Esophagus squamous epithelium (tissue), 5 donors: ENCODE measurements around the gene ITPRIPL2. TPM values are rescaled to one million over a fixed set of nuclear protein-coding genes. Genes with fewer than 3 reads are reported as not detected.

Experiments
- DNase-seq: peaks from one replicate; lab custom pipeline; 2025; lab: John Stamatoyannopoulos, UW
- H3K27ac ChIP-seq, 4 donors: fragments of 200-600 bp; sonication (generic); one replicate each; pipeline ENCODE4 v1.5.1; 2016 to 2019; ENCODE audit warnings: mild to moderate bottlenecking in 1 of 4
- H3K27me3 ChIP-seq, 4 donors: fragments of 200-600 bp; sonication (generic); 1 replicate in 3 of 4; 2 replicates in 1 of 4; pipeline versions ENCODE4 v1.5.1 to v1.6.0; 2017 to 2021; ENCODE audit warnings: antibody characterized with exemption in 1 of 4
- H3K36me3 ChIP-seq, 3 donors: fragments of 200-600 bp; sonication (generic); one replicate each; pipeline ENCODE4 v1.5.1; 2016 to 2019
- H3K4me1 ChIP-seq, 3 donors: fragments of 200-600 bp; sonication (generic); one replicate each; pipeline ENCODE4 v1.5.1; 2017 to 2019
- H3K4me3 ChIP-seq, 4 donors: fragments of 200-600 bp; sonication (generic); 1 replicate in 3 of 4; 2 replicates in 1 of 4; pipeline ENCODE4 v1.5.1; 2016 to 2019; ENCODE audit warnings: mild to moderate bottlenecking in 2 of 4, moderate library complexity in 1 of 4
- H3K9me3 ChIP-seq, 3 donors: fragments of 200-600 bp; sonication (generic); one replicate each; pipeline ENCODE4 v1.5.1; 2016 to 2019
- POLR2A ChIP-seq, 4 donors: fragments of 450-650 bp; IDR thresholded peaks; one replicate each; pipeline ENCODE4 v1.6.1; 2017; ENCODE audit warnings: antibody characterized with exemption in 4 of 4, mild to moderate bottlenecking in 4 of 4, moderate library complexity in 3 of 4
- WGBS, 2 donors: methylation state at CpG; one replicate each; pipeline ENCODE4 v1.1.5; 2018; 5-methylcytosine and 5-hydroxymethylcytosine counted together
- intact Hi-C: fragments of 100-400 bp; cut with DNase I; formaldehyde crosslinking; loops from one replicate; pipeline ENCODE4 v1.15.0; 2022
- total RNA-seq, 4 donors: library from RNA; depleted of rRNA; stranded (reverse); fragments of >200 nt; gene quantifications; one replicate each; pipeline ENCODE4 v1.1.0, GENCODE V29; 2016
- TF ChIP-seq, protein P1 (sequence below), 6 experiments: fragments of 450-650 bp in 4 of 6; fragments of 200-600 bp in 2 of 6; sonication (generic) in 2 of 6; IDR thresholded peaks; one replicate each; pipeline ENCODE4 v1.5.1; 2016 to 2019; ENCODE audit warnings: antibody characterized with exemption in 6 of 6, mild to moderate bottlenecking in 4 of 6, moderate library complexity in 4 of 6
- donor health status: DM: yes; HTN: yes; CAD: no.

The ITPRIPL2 gene
- total RNA-seq, 4 donors from 2014 or later: 18.3 to 78.6 (median 42.4) TPM

DNA sequence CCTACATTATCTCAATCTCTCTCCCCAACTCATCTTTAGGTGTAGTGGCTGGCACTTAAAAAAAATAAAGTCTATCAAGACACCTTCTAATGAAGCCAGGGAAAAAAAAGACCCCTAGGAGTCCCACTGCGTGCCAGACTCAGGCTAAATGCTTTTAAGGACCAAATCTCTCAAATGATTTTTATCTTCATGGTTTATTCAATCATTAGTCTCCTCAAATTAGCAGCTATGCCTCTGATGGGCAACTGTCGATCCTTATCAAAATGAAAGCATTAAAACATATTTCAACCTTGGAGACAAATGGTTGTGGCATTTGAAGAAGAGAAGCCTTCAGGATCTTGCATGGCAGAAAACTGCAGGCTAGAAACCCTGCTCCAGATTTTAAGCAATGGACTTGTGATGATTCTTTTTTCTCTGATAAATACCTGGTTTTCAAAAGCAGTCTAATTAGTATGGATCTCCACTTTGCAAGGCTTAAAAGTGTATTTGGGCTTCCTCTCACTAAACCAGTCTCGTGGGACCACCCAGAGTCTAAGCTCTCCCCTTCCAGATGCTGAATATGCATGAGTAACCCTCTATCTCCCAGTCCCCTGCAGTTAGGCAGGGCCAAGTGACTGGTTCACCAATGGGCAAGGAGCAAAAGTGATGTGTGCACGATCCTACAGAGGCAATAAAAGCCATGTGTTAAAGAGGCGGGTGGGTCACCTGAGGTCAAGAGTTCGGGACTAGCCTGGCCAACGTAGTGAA, 14.9 kb downstream of the ITPRIPL2 start:
- TF ChIP-seq, protein P1, sequence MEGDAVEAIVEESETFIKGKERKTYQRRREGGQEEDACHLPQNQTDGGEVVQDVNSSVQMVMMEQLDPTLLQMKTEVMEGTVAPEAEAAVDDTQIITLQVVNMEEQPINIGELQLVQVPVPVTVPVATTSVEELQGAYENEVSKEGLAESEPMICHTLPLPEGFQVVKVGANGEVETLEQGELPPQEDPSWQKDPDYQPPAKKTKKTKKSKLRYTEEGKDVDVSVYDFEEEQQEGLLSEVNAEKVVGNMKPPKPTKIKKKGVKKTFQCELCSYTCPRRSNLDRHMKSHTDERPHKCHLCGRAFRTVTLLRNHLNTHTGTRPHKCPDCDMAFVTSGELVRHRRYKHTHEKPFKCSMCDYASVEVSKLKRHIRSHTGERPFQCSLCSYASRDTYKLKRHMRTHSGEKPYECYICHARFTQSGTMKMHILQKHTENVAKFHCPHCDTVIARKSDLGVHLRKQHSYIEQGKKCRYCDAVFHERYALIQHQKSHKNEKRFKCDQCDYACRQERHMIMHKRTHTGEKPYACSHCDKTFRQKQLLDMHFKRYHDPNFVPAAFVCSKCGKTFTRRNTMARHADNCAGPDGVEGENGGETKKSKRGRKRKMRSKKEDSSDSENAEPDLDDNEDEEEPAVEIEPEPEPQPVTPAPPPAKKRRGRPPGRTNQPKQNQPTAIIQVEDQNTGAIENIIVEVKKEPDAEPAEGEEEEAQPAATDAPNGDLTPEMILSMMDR (IDR thresholded peaks at IDR 0.05): no peak
- TF ChIP-seq POLR2A (IDR thresholded peaks at IDR 0.05): no peak
- H3K36me3 ChIP-seq: no peaks in the 10 kb centered on the region
- intact Hi-C loops: no loop called here
- WGBS, 2 donors: 85% methylated on average over 4 to 7 of the region's 7 CpGs
- H3K27ac ChIP-seq: no peak overlapping the region
- H3K4me3 ChIP-seq: no peak overlapping the region
- peaks cover 27 to 67% (median 41%) of the 10 kb centered on the region in 3 donors for H3K4me1 ChIP-seq
- H3K9me3 ChIP-seq: peaks cover 0 to 5% (median 0%) of the 10 kb centered on the region in 3 donors
- H3K27me3 ChIP-seq: no peaks in the 10 kb centered on the region
- no peak for DNase-seq

DNA sequence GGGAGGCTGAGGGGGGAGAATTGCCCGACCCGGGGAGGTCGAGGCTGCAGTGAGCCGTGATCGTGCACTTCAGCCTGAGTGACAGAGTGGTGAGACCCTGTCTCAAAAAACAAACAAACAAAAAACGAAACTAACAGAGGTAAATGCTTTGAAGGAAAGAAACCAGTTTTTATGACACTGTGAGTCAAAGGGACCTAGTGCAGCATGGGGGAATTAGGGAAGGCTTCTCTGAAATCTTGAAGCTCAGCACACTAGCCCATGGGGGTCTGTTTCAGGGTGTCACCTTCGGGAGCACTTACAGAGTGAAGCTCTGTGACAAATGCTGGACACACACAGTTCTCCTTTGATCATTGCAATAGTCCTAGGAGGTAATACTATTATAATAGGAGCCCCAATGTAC, 16.6 kb downstream of the ITPRIPL2 start:
- no peaks in the 10 kb centered on the region for H3K27me3 ChIP-seq
- H3K27ac ChIP-seq: peak overlapping the region; percentile 59 to 85 (median 76)
- intact Hi-C loops: no loop called here
- peaks cover 0 to 5% (median 0%) of the 10 kb centered on the region in 3 donors for H3K9me3 ChIP-seq
- H3K4me1 ChIP-seq: peaks cover 33 to 72% (median 40%) of the 10 kb centered on the region in 3 donors
- H3K36me3 ChIP-seq: no peaks in the 10 kb centered on the region
- no peak overlapping the region for H3K4me3 ChIP-seq
- no peak for TF ChIP-seq POLR2A (IDR thresholded peaks at IDR 0.05)
- TF ChIP-seq, protein P1 (IDR thresholded peaks at IDR 0.05): no peak
- WGBS, 2 donors: 65 to 83% methylated on average over 7 of the region's 7 CpGs
- DNase-seq: no peak

DNA sequence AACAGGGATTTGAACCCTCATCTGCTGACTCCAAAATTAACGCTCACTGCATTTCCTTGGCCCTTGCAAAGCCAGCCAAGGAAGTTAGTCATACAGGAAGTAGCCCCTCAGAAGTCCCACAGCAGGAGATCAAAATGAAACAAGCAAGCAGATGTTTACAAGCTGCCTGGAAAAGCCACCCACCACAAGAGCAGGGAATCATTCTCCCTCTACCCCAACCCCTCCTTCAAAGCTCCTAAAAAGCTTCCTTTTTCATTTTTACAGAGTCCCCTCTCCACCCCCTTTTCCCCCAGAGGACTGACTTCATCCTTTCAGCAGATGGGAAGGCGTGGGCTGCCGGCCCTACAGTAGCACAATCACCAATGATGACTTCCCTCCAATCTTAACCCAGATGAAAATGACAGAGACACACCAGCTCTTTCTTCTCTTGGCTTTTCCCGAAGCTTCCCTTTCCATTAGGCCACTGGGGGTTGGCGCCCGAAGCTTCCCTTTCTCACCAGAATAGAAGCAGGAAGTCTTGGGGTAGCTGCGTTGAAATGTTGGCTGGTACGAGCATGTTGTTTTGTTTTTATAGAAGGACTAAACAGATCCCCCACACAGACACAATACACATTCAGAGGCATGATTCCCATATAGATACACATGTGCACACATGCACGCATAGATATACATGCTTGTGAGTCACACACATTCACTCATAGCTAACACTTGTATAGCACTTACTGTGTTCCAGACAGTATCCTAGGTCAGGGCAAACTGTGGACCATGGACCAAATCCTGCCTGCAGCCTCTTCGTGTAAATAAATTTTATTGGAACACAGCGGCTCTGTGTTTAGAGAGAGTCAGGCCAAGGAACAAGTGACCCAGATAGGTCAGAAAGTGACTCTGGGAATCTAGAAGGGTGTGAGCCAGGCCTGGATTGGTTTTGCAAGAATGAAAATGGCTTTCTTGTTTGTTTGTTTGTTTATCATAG, 17.4 kb downstream of the ITPRIPL2 start:
- H3K36me3 ChIP-seq: no peaks in the 10 kb centered on the region
- peak overlapping the region in 1 of 4 donors; percentile 29 for H3K4me3 ChIP-seq
- TF ChIP-seq, protein P1 (IDR thresholded peaks at IDR 0.05): no peak
- TF ChIP-seq POLR2A (IDR thresholded peaks at IDR 0.05): no peak
- intact Hi-C loops: no loop called here
- H3K4me1 ChIP-seq: peaks cover 40 to 79% (median 48%) of the 10 kb centered on the region in 3 donors
- no peak for DNase-seq
- H3K27me3 ChIP-seq: no peaks in the 10 kb centered on the region
- WGBS, 2 donors: 30% methylated on average over 11 of the region's 11 CpGs
- peak overlapping the region; percentile 59 to 85 (median 76) for H3K27ac ChIP-seq
- peaks cover 0 to 4% (median 0%) of the 10 kb centered on the region in 3 donors for H3K9me3 ChIP-seq

GRCh38 chr16:19131825-19132218, 18.1 kb downstream of the ITPRIPL2 start:
- Histone ChIP-seq H3K4me3 (no peak overlapping the region), H3K36me3 (no peaks in the 10 kb centered on the region), H3K27me3 (no peaks in the 10 kb centered on the region), H3K9me3 (no peaks in the 10 kb centered on the region), H3K27ac (peak overlapping the region; percentile 59 to 85 (median 76)), H3K4me1 (peaks cover 47 to 86% (median 55%) of the 10 kb centered on the region in 3 donors)
- no peak for DNase-seq
- TF ChIP-seq POLR2A (IDR thresholded peaks at IDR 0.05): no peak
- TF ChIP-seq, protein P1 (IDR thresholded peaks at IDR 0.05): no peak
- intact Hi-C loops: no loop called here
